ENCODE measurements around the gene CARM1. TPM values are rescaled to one million over a fixed set of nuclear protein-coding genes. Genes with fewer than 3 reads are reported as not detected.

CARM1 gene
- total and polyA plus RNA-seq, 2 donors (not counting 3 experiments of a cell fraction or from before 2014, with no cell fraction given), result 65.6 to 70.8 TPM

DNA sequence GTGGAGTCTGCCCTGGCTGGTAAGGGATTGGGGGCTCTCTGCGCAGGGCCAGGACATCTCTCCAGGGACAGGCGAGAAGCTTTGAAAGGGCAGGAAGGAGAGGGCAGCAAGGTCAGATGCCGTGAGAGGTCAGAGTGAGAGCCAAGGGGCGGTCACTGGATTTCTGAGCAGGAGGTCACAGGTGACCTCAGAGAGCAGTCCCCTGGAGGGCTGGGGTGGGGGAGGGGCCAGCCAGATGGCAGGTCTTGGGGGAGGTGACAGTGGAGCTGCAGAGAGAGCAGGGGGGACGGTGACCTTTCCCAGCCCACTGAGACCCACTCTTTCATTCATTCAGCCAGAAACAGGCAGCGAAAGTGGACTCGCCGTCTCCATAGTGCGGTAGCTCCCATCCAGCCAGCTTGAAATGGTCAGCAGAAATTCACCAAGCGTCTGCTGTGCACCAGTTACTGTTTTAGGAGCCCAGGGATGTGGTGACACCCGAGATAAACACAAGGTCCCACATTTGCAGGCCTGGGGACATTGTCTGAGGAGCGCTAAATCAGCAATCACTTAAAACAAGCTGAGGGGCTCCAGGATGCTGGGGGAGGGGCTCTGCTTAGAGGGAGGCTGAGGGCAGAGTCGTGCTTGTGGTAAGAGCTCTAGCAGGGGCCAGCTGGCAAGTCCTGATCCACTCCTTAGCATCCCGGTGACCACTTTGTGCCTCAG, 10.2 kb downstream of the CARM1 start:
- H3K36me3 ChIP-seq (ENCODE audit: control insufficient read depth in 2 of 2, extremely low read depth in 1 of 2, insufficient read depth in 2 of 2, low read length in 2 of 2), result no peaks in the 10 kb centered on the region
- ChIA-PET POLR2A (no interaction called here), CTCF (interaction anchor here (1.0 to 2.7 kb wide), 4 partner anchors 9 to 23 kb away, joined by 3 to 21 read pairs (median 6); partner anchors contain the start of gene CARM1)
- H4K20me1 ChIP-seq (replicated peaks; ENCODE audit: control insufficient read depth, extremely low read depth, insufficient read depth, low read length), result no peaks in the 10 kb centered on the region
- H3K27me3 ChIP-seq (ENCODE audit: control insufficient read depth in 2 of 2, insufficient read depth in 2 of 2, low read length in 2 of 2), result no peaks in the 10 kb centered on the region
- dilution Hi-C loops (cut with MboI; ENCODE audit: extremely low pct_ligation_motif_present, low sequenced_read_pairs), result no loop called here
- H3K4me3 ChIP-seq (replicated peaks in 1 of 3; ENCODE audit: insufficient read depth in 1 of 3, low read depth in 1 of 3, low read length in 3 of 3), result no peak overlapping the region
- no peak overlapping the region for H2AFZ ChIP-seq (ENCODE audit: low read depth, low read length)
- BruUV-seq (replicated peaks), result no TSS peak
- intact Hi-C loops (cut with micrococcal nuclease), result no loop called here
- H3K9me3 ChIP-seq (replicated peaks; ENCODE audit: control insufficient read depth, insufficient read depth, low read length), result no peaks in the 10 kb centered on the region
- H3K4me2 ChIP-seq (ENCODE audit: insufficient read depth, low read length), result no peak overlapping the region
- TF ChIP-seq, protein P1, sequence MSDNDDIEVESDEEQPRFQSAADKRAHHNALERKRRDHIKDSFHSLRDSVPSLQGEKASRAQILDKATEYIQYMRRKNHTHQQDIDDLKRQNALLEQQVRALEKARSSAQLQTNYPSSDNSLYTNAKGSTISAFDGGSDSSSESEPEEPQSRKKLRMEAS (IDR thresholded peaks at IDR 0.05; ENCODE audit: insufficient read depth, insufficient read length), result no peak
- TF ChIP-seq EZH2 (IDR thresholded peaks at IDR 0.05; ENCODE audit: borderline replicate concordance, low read depth, low read length, severe bottlenecking) (no peak), MYC (IDR thresholded peaks at IDR 0.05; ENCODE audit: low read depth, low read length) (no peak), JUN (IDR thresholded peaks at IDR 0.05; ENCODE audit: borderline replicate concordance, insufficient read depth, insufficient read length, low read depth) (no peak), FOS (IDR thresholded peaks at IDR 0.05; ENCODE audit: borderline replicate concordance, insufficient read depth, low read length) (no peak), POLR2AphosphoS5 (IDR thresholded peaks at IDR 0.05; ENCODE audit: insufficient read depth, low read depth, low read length) (no peak), CTCF (IDR thresholded peaks at IDR 0.05; ENCODE audit: extremely low read depth in 1 of 2, insufficient read depth in 1 of 2, low read depth in 1 of 2, low read length in 2 of 2) (no peak), GATA2 (IDR thresholded peaks at IDR 0.05; ENCODE audit: insufficient read depth, insufficient read length, low read depth, low read length) (no peak), POLR2A (IDR thresholded peaks at IDR 0.05; ENCODE audit: low read depth, low read length) (no peak)
- FAIRE-seq, result no peak
- no peak for DNase-seq (ENCODE audit: low read depth, low spot score)
- peaks cover 56% of the 10 kb centered on the region for H3K79me2 ChIP-seq (ENCODE audit: control insufficient read depth, insufficient read depth, low read length)
- no peak overlapping the region for H3K9ac ChIP-seq (replicated peaks; ENCODE audit: extremely low read depth, insufficient read depth, low read length)
- H3K9me1 ChIP-seq (replicated peaks; ENCODE audit: control insufficient read depth, extremely low read depth, insufficient read depth, low read length), result no peaks in the 10 kb centered on the region
- no peak overlapping the region for H3K27ac ChIP-seq (ENCODE audit: insufficient read depth, low read depth, low read length)
- no peaks in the 10 kb centered on the region for H3K4me1 ChIP-seq (ENCODE audit: control insufficient read depth, extremely low read depth, insufficient read depth, low read length)
